Measurements from ENCODE around the gene MCCC2. TPM values are rescaled to one million over a fixed set of nuclear protein-coding genes. Genes with fewer than 3 reads are reported as not detected.

The MCCC2 gene
- polyA plus RNA-seq, 1 donor (not counting 4 experiments of a cell fraction or from before 2014, with no cell fraction given) = 52.5 TPM

GRCh38 chr5:71703941-71704340 is 116.8 kb downstream of the MCCC2 start:
- FAIRE-seq = no peak
- peaks cover 26% of the 10 kb centered on the region for H3K27me3 ChIP-seq (ENCODE audit: control insufficient read depth, extremely low read depth, insufficient read depth, low read length)
- no peaks in the 10 kb centered on the region for H3K79me2 ChIP-seq (ENCODE audit: control insufficient read depth, insufficient read depth, low read length)
- H3K9me3 ChIP-seq (ENCODE audit: control insufficient read depth, low read depth, low read length) = no peaks in the 10 kb centered on the region
- H3K9ac ChIP-seq (ENCODE audit: control insufficient read depth, extremely low read depth, insufficient read depth, low read length) = no peak overlapping the region
- no peak overlapping the region for H3K27ac ChIP-seq (ENCODE audit: control insufficient read depth, insufficient read depth, low read length)
- no peaks in the 10 kb centered on the region for H3K36me3 ChIP-seq (ENCODE audit: control insufficient read depth in 2 of 2, extremely low read depth in 1 of 2, insufficient read depth in 2 of 2, low read length in 2 of 2)
- no peak overlapping the region for H3K4me2 ChIP-seq (ENCODE audit: control insufficient read depth, extremely low read depth, insufficient read depth, low read depth, low read length)
- H3K9me1 ChIP-seq (ENCODE audit: control insufficient read depth, extremely low read depth, insufficient read depth, low read length) = no peaks in the 10 kb centered on the region
- dilution Hi-C loops (cut with MboI; ENCODE audit: extremely low pct_ligation_motif_present, low sequenced_read_pairs) = no loop called here
- TF ChIP-seq EZH2 (IDR thresholded peaks at IDR 0.05; ENCODE audit: low read length) = no peak
- no peak for TF ChIP-seq CTCF (optimal IDR thresholded peaks at IDR 0.05 in 1 of 3, IDR thresholded peaks at IDR 0.05 in 1 of 3, conservative IDR thresholded peaks at IDR 0.05 in 1 of 3; ENCODE audit: extremely low read depth in 1 of 3, insufficient read depth in 2 of 3, low read length in 3 of 3)
- no peak overlapping the region for H2AFZ ChIP-seq (ENCODE audit: control insufficient read depth, low read length)
- H3K4me1 ChIP-seq (ENCODE audit: control insufficient read depth, extremely low read depth, insufficient read depth, low read length) = no peaks in the 10 kb centered on the region
- H4K20me1 ChIP-seq (ENCODE audit: control insufficient read depth, extremely low read depth, insufficient read depth, low read length) = no peaks in the 10 kb centered on the region
- no peak overlapping the region for H3K4me3 ChIP-seq (ENCODE audit: control insufficient read depth in 2 of 3, extremely low read depth in 1 of 3, insufficient read depth in 2 of 3, low read depth in 1 of 3, low read length in 3 of 3)
- DNase-seq (ENCODE audit: low read depth, low spot score) = no peak

- FAIRE-seq (no peak), DNase-seq (ENCODE audit: low read depth, low spot score) (no peak)
- Histone ChIP-seq H3K9me1 (ENCODE audit: control insufficient read depth, extremely low read depth, insufficient read depth, low read length) (no peaks in the 10 kb centered on the region), H3K9ac (ENCODE audit: control insufficient read depth, extremely low read depth, insufficient read depth, low read length) (no peak overlapping the region), H3K4me3 (ENCODE audit: control insufficient read depth in 2 of 3, extremely low read depth in 1 of 3, insufficient read depth in 2 of 3, low read depth in 1 of 3, low read length in 3 of 3) (no peak overlapping the region), H3K9me3 (ENCODE audit: control insufficient read depth, low read depth, low read length) (no peaks in the 10 kb centered on the region), H3K79me2 (ENCODE audit: control insufficient read depth, insufficient read depth, low read length) (no peaks in the 10 kb centered on the region), H3K4me1 (ENCODE audit: control insufficient read depth, extremely low read depth, insufficient read depth, low read length) (no peaks in the 10 kb centered on the region), H3K4me2 (ENCODE audit: control insufficient read depth, extremely low read depth, insufficient read depth, low read depth, low read length) (no peak overlapping the region), H2AFZ (ENCODE audit: control insufficient read depth, low read length) (no peak overlapping the region), H3K27ac (ENCODE audit: control insufficient read depth, insufficient read depth, low read length) (no peak overlapping the region), H3K36me3 (ENCODE audit: control insufficient read depth in 2 of 2, extremely low read depth in 1 of 2, insufficient read depth in 2 of 2, low read length in 2 of 2) (no peaks in the 10 kb centered on the region), H3K27me3 (ENCODE audit: control insufficient read depth, extremely low read depth, insufficient read depth, low read length) (peaks cover 35% of the 10 kb centered on the region), H4K20me1 (ENCODE audit: control insufficient read depth, extremely low read depth, insufficient read depth, low read length) (no peaks in the 10 kb centered on the region)
- TF ChIP-seq EZH2 (IDR thresholded peaks at IDR 0.05; ENCODE audit: low read length) (no peak), CTCF (optimal IDR thresholded peaks at IDR 0.05 in 1 of 3, IDR thresholded peaks at IDR 0.05 in 1 of 3, conservative IDR thresholded peaks at IDR 0.05 in 1 of 3; ENCODE audit: extremely low read depth in 1 of 3, insufficient read depth in 2 of 3, low read length in 3 of 3) (no peak)
- dilution Hi-C loops (cut with MboI; ENCODE audit: extremely low pct_ligation_motif_present, low sequenced_read_pairs) = no loop called here
Observed at GRCh38 chr5:71705421-71705820, 118.3 kb downstream of the MCCC2 start.
